NCI-H1092 treated with DMSO at 0.1 percent for 48 hours (cell line): ENCODE measurements around the gene CFAP20DC.
A peak's percentile ranks its signal among the peaks of the same experiment; 100 is the strongest.
"Not testable (repeated sequence)": the region's sequence is repeated elsewhere in the genome, so short reads cannot be mapped to it uniquely, and the experiment has no call there.

Source experiments
- DNase-seq: peaks from one replicate; lab custom pipeline; 2025; lab: John Stamatoyannopoulos, UW

CFAP20DC gene

DNA sequence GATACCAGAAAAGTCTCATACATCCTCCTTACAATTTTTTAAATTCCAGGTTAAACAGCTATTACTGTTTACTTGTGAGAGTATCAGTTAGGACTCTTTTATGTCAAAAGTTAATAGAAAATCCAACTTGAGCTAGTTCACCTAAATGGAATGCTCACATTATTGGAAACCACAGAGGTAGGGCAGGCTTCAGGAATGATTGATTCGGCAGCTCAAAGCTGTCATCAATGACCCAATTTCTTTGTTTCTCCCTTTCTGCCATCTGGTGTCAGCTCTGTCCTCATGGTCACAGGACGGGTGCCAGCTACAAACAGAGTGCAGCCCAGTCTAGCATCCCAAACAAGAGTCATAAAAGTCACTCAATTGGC is 32.2 kb downstream of the CFAP20DC start:
- DNase-seq = no peak

DNA sequence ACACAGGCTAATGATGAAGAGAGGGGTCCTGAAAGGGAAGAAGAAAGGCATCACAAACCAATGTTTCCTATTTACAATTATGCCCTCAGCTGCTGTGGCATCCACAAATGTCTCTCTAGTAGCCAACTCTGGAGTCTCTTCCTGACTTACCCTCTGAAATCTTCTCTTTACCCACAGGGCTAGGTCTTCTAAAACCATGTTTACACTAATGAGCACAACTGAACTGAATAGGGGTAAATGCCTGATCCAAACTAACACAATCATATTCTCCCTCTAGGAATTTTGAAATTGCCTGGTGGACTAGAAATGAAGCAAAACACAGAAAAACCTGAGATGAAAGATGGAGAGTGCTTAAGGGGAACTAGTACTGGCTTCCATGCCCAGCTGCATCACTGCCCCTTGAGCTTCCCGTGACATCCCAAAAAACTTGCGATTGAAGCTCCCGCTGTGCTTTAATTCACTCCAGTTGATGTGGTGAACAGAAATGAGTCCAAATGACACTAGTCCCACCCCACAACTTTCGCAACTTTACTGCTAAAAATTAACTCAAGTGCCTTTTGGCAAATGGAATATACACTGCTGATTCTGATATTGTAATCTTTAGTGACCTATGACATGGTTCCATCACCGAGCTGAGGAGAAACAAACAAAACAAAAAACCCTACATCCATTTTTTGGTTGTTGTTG is 32.8 kb downstream of the CFAP20DC start:
- no peak for DNase-seq

DNA sequence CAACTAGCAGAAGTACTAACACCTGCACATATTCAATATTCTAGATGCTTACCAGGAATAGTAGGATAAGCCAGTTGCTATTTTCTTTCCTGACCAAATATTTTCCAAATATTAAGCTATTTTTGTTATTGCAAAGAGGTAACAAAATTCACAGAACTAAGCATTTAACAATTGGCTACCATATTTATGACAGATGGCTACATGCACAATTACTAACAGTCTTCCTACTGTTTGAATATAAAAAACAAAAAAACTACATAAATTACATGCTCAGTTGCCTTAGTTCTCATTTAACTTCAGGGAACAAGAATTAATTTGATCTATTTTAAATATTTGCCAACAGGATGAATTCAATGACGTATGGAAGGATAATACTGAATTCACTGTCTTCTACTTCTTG is 36.2 kb downstream of the CFAP20DC start:
- DNase-seq = no peak

DNA sequence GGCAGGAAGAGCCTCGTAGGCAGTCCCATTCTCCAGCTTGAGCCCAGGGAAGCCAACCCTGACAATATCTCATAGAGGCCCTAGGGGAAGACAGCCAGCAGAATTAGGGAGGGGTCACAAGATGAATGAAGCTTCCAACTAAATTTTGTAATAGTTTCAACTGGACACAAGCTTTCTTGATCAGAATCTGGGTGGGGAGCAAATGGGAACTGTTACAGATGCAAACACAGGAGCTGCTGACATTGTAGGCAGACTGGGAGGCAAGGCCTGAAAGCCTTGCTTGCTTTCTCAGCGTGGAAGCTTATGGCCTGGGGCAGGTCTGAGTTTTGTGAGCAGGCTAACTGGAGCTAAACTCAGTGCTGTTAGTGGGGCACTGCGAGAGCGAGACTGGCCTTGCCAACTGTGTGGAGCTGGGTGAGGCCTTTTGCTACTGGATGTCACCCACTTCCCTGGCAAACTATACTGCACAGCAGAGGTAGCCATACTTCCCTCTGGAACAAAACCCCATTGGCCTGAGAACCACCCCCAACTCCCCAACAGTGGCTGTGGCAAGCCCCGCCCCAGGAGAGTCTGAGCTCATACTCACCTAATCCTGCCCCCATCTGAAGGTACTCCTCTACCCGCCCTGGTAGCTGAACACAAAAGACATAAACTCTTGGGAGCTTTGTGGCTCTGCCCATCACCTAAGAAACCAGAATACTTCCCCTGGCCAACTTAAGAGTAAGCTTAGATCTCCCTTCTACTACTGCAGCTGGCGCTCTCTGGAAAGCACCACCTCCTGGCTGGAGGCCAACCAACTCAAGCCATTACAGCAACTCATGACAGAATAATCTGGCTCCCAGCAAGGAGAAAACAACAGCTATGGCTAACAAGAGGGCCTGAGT is 42.9 kb downstream of the CFAP20DC start:
- no peak for DNase-seq

DNA sequence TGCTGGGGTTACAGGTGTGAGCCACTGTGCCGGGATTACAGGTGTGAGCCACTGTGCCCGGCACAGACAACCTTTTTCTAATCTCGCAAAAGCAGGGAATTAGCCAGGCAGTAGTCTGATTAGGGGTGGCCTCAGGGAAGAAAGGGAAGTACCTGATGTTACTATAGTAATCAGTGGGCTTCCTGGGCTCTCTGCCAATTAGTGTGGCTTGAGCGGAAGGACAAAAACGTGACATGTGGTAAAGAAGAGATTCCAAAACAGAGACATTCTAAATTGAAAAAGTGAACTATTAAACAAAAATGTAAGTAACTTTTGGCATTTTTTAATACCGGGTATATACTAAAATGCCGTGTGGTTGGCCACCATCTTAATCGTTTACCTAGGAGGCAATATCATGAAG is 48.1 kb downstream of the CFAP20DC start:
- no peak for DNase-seq

DNA sequence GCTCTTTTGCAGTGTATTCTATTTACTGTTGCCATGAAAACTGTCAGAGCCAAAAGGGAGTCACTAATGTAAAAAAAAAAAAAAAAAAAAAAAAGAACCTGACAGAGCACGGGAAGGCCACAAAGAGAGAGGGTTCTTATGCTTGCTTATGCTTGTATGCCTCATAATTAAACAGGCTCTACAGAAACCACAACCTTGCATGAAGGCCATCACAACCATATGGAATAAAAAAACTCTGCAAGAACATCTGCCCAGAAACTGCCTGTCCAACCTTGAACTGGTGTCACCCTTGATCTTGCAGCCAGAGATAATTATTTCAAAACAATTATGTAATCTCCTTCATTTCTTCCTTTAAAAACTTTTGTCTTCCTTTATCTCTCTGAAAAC is 50.1 kb downstream of the CFAP20DC start:
- DNase-seq = no peak

DNA sequence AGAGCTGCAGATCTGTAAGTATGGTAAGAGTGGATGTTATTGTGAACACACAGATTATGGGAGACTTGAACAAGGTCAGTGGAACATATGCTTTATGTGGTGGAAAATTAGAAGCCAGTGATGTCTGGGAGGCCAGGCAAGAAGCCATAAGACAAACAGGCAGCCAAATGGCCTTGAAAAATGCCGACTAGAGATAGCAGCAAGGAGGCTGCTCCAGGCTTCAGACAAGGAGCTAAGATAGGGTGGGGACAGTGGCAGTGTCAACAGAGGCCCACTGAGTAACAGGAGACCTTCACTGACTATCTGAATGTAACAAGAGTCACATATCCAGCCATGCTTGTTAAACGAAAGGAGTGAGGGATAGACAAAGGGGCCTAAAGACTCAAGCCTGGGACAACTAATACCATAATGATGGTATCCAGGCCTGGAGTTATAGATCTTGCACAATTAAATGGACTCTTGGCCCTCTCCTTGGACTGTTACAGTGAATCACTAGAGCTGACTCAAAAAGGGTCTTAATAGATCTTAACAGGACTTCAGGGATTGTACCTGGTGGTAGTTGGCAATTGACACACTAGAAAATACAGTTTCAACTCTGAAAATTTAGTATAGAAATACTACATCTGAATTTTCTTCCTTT is 50.6 kb downstream of the CFAP20DC start:
- no peak for DNase-seq

DNA sequence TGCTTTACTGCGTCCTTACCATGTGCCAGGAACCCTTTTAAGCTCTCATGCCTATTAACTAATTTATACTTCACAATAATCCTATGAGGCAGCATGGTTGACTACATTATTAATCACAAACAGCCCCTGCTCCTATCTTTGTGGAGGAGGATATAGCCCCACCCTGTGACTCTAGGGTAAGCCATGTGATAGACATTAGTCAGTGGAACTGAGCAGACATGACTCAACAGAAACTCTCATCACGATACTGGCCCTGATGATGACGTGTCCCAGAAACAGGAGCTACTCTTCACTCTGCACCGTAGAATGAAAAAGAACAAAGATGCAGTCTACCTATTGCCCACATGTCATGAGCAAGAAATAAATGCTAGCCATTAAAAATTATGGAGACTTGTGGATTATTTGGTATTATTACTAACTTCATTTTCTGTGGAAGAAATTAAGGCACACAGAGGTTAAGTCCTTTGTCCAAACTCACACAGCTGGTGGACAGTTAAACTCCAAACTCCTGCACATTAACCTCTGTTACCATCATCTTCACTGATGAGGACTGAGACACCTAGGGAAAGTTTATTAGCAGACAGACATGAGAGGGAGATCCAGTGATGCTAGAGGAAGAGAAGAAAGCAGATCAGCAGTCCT is 51.2 kb downstream of the CFAP20DC start:
- no peak for DNase-seq

DNA sequence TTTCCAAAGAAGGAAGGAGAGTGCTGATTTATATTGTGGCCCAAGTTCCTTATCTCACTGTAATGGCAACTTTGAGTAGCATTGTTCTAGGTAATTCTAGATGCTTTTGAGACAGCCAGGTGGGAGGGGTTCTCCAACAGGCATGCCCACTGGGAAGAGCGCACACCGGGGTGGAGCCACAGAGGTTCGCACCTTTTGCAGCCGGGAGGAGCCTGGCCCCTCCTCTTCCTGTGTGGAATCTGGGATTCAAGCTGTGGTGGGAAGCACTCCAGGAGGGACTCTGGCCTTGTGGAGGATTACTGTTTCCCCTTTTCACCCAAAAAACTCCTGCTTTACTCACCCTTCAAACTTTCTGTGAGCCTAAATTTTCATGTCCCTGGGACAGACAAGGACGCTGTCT is 53.1 kb downstream of the CFAP20DC start:
- no peak for DNase-seq

DNA sequence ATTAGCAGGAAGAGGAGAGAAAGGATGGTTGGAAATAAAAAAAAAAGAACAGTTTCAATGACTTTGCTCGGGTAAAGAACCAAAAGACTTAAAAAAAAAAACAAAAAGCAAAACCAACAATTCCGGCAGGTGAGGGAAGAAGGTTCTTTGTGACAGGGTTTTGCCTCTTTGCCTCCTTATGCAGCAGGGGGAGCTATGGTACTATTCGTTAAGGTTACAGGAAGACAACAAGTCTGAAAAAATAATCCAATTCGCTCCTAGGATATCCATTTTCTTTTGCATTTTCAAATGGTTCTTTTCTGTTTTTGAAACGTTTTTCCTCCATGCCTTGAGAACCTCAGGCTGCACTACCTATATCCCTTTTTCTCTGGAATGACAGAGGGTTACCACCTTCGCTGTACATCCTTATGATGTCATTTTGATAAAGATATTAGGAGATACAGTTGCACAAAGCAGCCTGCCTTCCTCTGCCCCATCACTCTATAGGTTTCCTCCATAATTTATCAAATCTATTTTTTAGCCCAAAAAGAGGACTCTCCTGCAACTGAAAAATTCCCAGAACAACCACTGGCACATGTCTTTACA is 55.0 kb downstream of the CFAP20DC start:
- DNase-seq = peak; percentile 60

DNA sequence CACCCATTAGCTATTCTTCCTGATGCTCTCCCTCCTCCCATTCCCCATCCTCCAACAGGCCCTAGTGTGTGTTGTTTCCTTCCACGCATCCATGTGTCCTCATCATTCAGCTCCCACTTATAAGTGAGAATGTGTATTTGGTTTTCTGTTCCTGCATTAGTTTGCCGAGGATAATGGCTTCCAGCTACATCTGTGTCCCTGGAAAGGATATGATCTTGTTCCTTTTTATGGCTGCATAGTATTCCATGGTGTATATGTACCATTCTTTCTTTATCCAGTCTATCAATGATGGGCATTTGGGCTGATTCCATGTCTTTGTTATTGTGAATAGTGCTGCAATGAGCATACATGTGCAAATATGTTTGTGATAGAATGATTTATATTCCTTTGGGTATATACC is 56.3 kb downstream of the CFAP20DC start:
- no peak for DNase-seq

DNA sequence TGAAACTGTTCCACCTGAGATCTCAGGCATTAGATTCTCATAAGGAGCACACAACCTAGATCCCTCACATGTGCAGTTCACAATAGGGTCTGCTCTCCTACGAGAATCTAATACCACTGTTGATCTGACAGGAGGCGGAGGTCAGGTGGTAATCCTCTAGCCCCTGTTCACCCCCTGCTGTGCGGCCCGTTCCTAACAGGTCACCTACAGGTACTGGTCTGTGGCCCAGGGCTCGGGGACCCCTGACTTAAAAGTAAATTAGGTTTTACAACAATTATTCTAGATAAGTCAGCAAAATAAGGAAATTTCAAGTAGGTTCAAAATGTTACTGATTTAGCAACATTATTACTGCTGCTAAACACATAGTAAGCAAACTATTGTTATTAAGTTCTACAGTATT is 58.2 kb downstream of the CFAP20DC start:
- DNase-seq = no peak

DNA sequence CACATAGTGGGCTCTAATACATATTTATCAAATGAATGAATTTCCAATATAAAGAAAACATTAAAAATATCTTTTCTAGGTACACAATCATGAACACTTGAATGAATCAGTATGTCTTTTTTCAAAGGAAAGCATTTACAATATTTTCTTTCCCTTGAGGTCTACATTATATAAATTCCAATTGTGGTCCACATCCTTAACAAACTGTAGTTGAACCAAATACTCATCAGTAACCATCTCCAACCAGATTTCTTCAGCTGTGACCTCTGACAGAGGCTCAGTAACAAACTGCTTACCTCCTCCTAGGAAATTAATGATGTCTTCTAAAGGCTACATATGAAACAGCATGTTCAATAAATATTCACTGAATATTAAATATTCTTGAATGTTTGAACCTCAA is 58.8 kb downstream of the CFAP20DC start:
- DNase-seq = no peak

DNA sequence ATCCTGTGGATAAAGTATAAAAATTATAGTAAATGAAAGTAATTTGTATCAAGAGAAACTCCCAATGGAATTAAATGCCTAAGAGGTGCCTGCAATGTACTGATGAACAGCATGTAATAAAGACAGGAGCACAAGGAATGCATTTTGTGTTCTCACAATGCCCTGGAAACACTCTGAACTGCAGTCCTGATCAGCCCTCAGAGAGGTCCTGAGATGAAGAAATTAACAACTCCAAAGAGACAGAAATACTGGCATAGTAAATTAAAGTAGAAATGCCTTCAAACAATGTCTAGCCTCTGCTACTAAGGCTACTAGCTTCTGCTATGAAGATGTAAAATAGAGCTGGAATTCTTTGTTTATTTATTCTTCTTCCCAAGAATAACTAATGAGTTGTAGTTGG is 59.9 kb downstream of the CFAP20DC start:
- no peak for DNase-seq

DNA sequence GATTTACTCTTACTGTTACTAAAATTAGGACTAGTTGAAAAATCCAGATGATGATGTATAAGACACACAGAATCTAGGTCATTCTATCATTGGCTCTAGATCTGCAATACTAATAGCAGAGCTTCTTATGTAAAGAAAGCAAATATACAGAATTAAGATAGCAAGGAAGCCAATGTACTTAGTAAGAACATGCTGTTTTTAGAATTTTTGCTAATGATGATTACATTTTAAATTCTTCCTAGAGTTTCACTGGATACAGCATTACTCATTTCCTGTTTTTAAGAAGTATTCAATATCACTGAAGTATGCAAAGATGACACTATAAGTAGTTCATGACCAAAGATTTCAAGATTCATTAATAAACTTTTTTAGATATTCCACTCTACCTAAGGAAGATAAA is 60.7 kb downstream of the CFAP20DC start:
- no peak for DNase-seq

DNA sequence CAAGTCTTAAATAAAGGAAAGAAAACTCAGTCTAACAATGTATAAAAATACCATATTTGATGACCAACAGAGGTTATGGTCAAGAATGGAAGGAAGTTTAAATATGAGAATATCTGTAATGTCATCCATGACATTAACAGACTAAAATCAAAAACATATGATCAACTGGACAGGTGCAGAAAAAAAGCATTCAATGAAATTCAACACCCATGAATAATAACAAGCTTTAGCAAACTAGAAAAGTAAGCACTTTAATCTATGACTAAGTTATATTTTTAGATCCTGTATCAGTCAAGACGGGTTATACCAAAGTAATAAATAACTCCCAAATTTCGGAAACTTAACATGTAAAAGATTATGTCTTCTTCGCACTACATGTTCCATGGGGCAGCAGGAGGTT is 61.8 kb downstream of the CFAP20DC start:
- DNase-seq = no peak

DNA sequence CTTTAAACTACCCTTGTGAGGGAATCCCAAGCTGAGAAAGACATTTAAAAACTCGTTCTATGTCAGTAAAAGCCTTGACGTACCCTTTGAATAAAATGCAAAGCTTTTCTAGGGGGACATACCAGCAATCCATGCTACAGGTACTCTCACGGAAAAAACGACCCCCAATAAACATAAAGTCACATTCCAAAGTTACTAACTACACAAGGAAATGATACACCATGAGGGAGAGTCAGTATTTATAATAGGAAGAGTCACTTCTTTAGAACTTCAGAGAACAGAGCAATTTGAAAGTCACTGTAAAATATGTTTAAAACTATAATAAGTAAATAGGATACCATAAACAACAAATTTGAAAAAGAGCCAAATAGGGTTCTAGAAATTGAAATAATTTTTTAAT is 63.2 kb downstream of the CFAP20DC start:
- DNase-seq = no peak

DNA sequence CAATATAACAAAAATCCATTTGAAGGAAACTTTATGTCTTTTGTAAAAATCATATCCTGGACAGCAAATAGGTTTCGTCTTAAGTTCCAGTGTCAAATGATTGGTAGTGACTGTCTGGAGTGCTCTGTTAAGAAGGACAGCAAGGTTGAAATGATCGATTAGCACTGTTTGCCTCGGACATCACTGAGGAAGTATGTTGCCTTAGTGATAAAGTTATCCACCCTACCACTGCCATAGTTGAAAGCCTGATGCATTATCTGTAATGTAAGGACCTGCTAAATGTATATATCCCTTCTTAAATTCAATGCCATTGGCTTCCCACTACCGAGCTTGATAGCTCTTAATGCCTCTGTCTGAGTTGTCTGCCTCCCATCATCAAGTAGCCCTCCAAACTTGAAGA is 70.0 kb downstream of the CFAP20DC start:
- no peak for DNase-seq

DNA sequence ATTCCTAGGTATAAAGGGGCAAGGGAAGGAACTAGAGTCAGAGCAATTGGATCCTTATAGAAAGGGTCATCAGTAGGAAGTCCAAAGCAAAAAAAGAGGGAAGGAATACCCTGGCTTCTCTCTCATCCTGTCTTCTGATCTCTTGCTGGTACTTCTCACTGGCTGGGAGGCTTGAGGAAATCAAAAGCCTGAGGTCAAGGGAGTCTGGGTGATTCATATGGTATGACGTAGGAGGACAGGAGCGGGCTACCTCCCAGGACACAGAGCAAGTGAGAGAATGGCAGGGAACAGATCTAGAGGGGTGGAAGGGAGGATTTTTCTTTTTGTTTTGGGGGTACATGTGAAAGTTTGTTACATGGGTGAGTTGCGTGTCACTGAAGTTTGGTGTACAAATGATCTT is 76.0 kb downstream of the CFAP20DC start:
- no peak for DNase-seq

DNA sequence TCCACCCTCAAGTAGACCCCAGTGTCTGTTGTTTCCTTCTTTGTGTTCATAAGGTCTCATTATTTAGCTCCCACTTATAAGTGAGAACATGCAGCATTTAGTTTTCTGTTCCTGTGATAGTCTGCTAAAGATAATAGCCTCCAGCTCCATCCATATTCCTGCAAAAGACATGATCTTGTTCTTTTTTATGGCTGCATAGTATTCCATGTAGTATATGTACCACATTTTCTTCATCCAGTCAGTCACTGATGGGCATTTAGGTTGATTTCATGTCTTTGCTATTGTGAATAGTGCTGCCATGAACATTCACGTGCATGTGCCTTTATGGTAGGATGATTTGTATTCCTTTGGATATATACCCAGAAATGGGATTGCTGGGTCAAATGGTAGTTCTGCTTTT is 82.0 kb downstream of the CFAP20DC start:
- not testable (repeated sequence) for DNase-seq

DNA sequence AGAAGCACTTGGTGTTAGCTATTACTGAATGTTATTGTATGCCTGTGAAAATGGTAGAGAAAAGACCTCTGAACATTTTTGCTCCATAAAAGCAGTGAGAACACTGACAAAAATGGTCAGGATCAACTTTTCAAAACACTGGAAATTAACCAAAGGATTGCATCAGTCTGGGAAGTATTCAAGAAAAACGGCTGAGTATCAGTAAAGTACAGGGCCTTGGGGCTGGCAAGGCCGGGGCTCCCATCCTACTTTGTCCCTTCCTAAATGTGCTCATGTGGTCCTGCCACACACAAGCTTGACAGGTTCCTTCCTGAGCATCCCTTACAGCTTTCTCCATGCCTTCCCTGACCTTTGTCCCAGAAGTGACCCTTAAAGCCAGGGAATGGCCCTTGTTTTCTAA is 84.0 kb downstream of the CFAP20DC start:
- no peak for DNase-seq

DNA sequence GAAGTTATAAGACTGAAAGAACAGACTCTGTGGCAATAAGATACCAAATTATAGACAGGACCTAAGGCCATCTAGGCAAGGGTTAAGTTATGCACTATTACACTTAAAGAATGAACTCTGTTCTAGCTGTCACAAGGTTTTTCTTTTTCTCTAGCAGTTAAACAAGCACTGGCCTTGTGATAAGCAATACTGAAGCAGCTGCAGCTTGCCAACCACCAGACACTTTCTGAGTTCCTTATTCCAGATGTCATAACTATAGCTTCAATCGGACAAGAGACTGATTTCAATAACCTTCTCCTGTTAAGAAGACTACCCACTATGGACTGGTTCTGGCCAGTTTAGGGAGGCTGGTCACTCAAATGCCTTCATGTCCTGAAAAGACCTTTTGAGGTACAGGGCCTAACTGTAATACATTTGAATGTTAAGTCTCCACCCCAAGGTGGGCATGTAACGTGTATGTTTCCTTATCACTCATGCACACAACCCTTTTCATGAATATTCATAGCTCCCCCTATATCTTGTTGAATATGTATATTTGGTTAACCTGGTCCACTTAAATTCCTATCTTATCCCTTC is 85.8 kb downstream of the CFAP20DC start:
- no peak for DNase-seq
